Stimulated activated CD8-positive, alpha-beta memory T cell treated with anti-CD3 and anti-CD28 coated beads, Interleukin-12 subunit alpha, Interleukin-12 subunit beta, amount 100 ng/mL, for 4 hours (primary cell): ENCODE results near the gene KRTAP10-5.
"Not testable (repeated sequence)": the region's sequence is repeated elsewhere in the genome, so short reads cannot be mapped to it uniquely, and the experiment has no call there.

Experiments used
- DNase-seq: peaks from one replicate; pipeline ENCODE4 v3.0.0-alpha.2; 2020; ENCODE audit warnings: low read depth

Gene KRTAP10-5

DNA sequence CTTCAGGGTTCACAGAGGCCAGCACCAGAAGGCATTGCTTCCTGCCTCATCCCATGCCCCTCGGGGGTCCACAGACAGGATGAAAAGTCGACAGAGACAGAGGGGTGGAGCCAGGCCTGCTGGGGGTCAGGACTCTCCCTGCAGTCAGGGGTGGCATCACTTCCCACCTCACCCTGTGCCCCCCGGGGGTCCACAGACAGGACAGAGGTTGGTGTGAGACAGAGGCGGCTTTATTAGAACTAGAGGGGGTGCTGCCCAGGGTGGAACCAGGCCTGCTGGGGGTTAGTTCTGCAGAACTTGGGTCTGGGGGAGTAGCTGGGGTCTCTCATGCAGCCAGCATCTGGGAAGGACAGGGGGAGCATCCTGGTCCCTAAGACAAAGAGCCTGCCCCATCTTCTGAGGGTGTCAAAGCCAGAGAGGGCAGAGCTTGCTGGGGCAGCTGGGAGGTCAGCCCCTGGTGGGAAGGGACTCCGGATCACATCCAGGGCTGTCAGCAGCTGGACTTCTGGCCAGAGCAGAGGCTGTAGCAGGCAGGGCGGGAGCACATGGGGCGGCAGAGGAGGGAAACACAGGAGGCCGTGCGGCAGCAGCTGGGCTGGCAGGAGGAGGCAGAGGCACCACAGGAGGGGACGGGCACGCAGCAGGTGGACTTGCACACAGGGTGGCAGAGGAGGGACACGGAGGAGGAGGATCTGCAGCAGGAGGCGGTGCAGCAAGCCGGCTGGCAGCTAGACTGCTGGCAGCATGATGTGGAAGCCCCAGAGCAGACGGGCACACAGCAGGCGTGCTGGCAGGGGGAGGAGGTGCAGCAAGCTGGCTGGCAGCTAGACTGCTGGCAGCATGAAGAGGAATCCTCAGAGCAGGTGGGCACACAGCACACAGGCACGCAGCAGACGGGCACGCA, 10.7 kb upstream of the KRTAP10-5 start:
- DNase-seq, result not testable (repeated sequence)

GRCh38 chr21:44590311-44590721, 9.9 kb upstream of the KRTAP10-5 start:
- DNase-seq, result no peak

GRCh38 chr21:44589586-44590305, 9.3 kb upstream of the KRTAP10-5 start:
- DNase-seq, result no peak

DNA sequence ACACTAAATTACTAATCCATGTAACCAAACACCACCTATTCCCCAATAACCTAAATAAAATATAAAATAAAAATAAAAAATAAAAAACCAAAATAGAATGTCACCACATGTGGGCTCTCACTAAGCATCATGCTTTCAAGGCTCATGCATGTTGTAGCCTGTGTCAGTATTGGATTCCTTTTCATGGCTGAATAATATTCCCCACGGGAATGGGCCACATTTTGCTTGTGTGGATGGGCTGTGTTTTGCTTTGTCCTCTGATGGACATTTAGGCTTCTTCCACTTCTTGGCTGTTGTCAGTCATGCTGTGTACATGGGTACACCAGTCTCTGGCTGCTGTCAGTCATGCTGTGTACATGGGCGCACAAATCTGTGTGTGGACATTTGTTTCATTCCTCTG, 8.7 kb upstream of the KRTAP10-5 start:
- no peak for DNase-seq

DNA sequence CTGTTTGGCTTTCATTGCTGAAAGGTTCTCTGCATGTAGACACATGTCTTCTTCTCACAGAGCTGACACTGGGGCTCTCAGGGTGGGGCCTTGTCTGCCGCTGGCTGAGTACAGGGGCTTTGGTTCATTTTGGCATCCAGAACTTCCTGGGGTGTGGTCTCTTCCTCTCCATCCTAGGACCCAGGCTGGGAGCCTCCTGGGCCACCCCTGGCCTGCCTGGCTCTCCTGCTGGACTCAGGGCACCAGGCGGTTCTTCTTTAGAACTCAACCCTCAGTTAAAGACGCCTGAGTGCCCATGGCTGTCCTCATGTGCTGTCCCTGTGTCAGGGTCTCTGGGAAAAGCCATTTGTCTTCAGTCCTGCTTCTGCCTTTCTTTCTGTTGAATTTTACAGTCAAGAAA, 5.5 kb upstream of the KRTAP10-5 start:
- no peak for DNase-seq

GRCh38 chr21:44583800-44584147, 3.4 kb upstream of the KRTAP10-5 start:
- no peak for DNase-seq

GRCh38 chr21:44583089-44583799, 2.8 kb upstream of the KRTAP10-5 start:
- no peak for DNase-seq

- DNase-seq, result no peak
Measured at GRCh38 chr21:44582055-44582454, 1.7 kb upstream of the KRTAP10-5 start.

DNA sequence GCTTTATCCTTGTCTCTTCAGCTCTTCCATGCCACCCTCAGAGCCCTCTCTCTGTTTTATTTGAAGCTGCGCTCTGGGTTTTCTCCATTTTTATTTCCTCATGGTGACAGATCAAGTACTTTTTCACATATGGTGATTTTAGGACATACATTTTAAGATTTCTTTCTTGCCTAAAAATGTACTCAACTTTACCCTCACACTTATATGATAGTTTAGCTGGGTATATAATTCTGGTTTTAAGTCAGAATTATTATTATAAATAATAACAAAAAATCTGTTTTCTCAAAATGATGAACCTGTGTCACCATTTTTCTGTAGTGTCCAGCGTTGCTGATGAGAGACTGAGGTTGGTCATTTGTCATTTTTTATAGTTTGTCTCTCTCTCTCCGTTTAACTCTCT, 754 bp upstream of the KRTAP10-5 start:
- no peak for DNase-seq

GRCh38 chr21:44579833-44580144, 615 bp downstream of the KRTAP10-5 start:
- DNase-seq, result no peak

DNA sequence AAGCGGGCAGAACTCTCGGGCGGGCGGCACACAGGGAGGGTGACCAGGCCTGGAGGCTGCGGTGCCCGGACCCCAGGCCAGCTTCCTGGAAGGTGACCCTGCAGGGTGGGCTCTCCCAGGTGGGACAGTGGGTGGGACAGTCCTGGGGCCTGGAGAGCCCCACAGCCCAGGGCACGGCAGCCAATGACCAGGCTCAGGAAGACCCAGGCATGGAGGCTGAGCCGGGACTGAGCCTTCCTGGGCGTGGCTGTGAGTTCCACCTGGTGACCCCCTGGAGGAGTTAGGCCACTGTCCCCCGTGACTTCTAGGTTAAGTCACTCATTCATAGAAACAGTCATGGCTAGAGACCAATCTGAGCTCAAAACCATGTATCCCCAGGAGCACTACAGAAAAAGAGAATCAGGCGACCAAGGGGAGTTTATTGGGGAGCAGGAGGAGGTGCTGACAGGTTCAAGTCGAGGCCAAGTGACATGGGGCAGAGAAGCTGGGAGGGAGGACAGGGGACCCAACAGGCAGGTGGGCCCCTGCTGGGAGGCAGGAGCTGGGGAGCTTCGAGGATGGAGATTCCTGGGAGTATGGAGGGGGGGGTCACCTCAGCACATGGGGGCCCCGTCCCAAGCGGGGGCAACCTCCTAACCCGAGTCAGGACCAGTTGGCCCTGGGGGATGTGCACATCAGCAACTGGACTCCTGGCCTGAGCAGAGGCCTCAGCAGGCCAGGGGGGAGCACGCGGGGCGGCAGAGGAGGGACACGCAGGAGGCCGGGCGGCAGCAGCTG, 1.2 kb downstream of the KRTAP10-5 start:
- DNase-seq, result no peak

DNA sequence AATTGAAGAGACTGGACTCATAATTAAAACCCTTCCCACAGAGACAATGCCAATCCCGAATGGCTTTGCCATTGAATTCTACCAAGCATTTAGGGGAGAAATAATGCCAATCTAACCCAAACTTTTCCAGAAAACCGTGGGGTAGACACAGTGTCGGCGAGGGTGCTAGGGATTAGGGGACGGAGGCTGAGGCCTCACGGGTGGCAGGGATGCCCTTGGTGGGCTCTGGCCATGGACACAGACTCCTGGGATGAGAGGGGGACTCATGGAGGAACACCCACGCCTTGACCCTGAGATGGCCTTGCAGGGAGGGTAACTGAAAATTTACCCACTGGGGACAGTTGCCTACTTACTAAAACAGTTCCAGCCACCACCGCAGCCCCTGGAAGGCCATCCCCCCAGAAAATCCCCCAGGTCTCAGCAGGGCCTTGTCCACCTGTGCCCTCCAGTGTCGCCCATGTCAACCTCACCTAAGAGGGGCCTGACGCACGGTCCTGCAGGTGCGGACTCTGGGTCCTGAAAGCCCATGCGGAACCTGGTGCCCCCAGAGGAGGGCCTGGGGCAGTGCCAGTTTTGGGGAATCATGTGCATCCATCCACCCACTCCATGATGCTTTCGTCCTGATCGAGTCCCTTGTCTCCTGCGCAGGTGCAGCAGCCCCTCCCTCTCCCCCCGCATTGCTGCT, 1.9 kb downstream of the KRTAP10-5 start:
- DNase-seq, result no peak

DNA sequence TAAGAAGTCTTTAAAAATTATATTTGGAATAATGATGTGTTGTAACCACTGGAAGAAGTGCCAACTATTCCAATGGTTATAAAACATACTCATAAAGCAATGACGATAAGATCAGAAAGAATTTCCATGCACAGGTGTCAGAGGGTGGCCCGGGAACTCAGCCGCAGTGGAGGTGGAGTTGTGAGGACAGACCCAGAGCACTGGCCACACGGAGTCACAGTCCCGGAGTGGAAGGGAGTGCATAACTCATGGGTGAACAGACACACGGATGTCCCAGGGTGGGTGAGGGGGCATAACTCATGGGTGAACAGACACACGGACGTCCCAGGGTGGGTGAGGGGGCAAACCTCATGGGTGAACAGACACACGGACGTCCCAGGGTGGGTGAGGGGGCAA, 4.4 kb downstream of the KRTAP10-5 start:
- no peak for DNase-seq

DNA sequence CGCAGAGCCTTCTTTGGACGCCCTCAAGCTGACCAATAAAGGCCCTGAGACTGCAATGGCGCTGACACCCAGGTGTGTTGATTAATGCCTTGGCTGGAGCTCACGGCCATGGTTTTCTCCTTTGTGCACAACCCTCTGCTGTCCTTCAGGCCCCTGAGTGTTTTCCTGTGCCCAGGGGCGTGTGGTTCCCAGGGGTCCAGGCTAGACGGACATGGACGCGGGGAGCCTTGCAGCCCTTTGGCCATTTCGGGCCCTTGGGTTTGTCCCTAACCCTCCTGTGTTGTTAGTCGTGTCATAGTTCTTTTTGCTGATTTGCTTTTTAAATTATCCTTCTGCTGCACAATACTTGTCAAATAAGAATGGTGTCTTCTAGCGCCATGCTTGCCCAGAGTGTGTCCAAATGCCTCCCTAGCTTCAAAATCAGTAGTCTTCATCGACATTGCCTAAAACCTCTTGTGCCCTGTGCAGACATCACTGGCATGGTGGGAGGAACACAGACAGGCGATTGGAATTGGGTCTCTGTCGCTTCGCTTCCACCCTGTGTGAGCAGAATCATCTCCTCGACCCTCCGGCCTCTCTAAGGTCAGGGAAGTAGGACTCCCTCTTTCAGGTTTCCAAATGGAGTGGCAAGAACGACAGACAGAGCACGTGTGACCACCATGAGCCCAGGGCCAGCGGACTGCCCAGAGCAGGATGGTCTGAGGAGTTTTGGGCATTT, 4.9 kb downstream of the KRTAP10-5 start:
- no peak for DNase-seq

GRCh38 chr21:44574457-44575306, 5.7 kb downstream of the KRTAP10-5 start:
- DNase-seq, result no peak

- not testable (repeated sequence) for DNase-seq
Measured at GRCh38 chr21:44573630-44574456, 6.6 kb downstream of the KRTAP10-5 start, which contains the start of gene KRTAP10-4. KRTAP10-4 (plus strand) TSS chr21:44573729; CDS start chr21:44573759, 30 bp downstream.

- no peak for DNase-seq
Measured at GRCh38 chr21:44572959-44573583, 7.3 kb downstream of the KRTAP10-5 start.
